AG09309 (cell line): Measurements from ENCODE around the gene RNF13.

Experiments used
- DNase-seq: peaks from one replicate; pipeline ENCODE4 v3.0.0-alpha.2; 2010; ENCODE audit warnings: low read depth
- H3K4me3 ChIP-seq: 2 replicates; pipeline ENCODE4 v1.5.1; 2011; ENCODE audit warnings: mild to moderate bottlenecking, low read depth, low read length, moderate library complexity; ENCODE audit not compliant: control insufficient read depth
- TF ChIP-seq, protein P1 (sequence below): IDR thresholded peaks from 2 replicates; pipeline ENCODE4 v1.5.1; 2011; ENCODE audit warnings: mild to moderate bottlenecking, low read depth, low read length, inconsistent platforms; ENCODE audit not compliant: insufficient read depth, control insufficient read depth; ENCODE audit errors: missing control alignments

The RNF13 gene

DNA sequence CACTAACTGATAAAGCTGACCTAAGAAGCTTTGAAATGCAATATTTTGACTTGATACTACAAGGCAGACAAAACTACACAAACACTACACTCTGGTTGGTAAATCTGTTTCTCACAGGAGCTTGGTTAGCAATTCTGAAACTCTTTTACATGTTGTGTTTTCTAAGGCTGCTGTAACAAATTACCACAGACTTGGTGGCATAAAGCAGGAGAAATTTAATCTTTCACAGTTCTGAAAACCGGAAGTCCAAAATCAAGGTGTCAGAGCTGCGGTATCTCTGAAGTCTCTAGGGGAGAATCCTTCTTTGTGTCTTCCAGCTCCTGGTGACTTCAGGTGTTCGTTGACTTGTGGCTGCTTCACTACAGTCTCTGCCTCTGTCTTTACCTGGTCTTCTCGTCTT, 170.6 kb downstream of the RNF13 start:
- no peak overlapping the region for H3K4me3 ChIP-seq
- DNase-seq = no peak
- TF ChIP-seq, protein P1, sequence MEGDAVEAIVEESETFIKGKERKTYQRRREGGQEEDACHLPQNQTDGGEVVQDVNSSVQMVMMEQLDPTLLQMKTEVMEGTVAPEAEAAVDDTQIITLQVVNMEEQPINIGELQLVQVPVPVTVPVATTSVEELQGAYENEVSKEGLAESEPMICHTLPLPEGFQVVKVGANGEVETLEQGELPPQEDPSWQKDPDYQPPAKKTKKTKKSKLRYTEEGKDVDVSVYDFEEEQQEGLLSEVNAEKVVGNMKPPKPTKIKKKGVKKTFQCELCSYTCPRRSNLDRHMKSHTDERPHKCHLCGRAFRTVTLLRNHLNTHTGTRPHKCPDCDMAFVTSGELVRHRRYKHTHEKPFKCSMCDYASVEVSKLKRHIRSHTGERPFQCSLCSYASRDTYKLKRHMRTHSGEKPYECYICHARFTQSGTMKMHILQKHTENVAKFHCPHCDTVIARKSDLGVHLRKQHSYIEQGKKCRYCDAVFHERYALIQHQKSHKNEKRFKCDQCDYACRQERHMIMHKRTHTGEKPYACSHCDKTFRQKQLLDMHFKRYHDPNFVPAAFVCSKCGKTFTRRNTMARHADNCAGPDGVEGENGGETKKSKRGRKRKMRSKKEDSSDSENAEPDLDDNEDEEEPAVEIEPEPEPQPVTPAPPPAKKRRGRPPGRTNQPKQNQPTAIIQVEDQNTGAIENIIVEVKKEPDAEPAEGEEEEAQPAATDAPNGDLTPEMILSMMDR = no peak

DNA sequence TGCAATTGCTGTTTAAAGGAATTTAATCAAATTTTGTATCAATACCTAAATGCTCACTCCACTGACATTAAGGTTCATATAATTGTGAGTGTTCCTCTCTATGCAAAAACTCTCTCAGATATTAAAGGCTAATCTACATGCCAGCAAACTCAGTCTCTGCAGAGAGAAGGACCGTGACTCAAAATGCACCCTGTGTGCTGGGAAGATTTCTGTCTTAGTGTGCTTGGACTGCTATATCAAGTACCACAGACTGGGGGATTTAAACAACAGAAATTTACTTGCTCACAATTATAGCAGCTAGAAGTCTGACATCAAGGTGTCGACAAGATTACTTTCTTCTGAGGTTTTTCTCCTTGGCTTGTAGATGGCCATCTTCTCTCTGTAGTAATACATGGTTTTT, 176.3 kb downstream of the RNF13 start:
- H3K4me3 ChIP-seq = no peak overlapping the region
- DNase-seq = no peak
- TF ChIP-seq, protein P1 = no peak

DNA sequence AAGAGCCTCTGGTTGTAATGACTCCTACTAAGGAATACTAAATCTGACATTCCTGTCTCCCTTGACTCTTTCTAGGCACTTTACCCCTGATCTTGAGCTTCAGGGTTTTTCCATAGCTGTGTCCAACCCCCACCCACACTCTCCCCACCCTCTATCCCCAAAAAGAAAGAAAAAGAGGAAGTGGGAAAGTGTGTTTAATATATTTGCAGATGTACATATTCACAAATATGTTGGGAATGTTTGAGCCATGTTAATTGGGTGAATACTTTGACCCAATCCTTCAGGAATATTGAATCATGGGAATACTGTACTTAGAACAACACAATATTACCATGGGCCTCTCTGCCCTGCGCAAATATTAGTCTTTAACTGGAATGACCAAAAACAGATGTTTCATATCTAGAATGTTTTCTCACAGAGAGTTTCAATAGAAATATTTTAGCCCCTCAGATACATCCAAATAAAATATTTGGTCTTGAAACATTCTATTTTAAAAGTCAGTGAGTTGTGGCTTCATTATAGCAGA, 177.5 kb downstream of the RNF13 start:
- H3K4me3 ChIP-seq = no peak overlapping the region
- no peak for DNase-seq
- TF ChIP-seq, protein P1 = no peak

DNA sequence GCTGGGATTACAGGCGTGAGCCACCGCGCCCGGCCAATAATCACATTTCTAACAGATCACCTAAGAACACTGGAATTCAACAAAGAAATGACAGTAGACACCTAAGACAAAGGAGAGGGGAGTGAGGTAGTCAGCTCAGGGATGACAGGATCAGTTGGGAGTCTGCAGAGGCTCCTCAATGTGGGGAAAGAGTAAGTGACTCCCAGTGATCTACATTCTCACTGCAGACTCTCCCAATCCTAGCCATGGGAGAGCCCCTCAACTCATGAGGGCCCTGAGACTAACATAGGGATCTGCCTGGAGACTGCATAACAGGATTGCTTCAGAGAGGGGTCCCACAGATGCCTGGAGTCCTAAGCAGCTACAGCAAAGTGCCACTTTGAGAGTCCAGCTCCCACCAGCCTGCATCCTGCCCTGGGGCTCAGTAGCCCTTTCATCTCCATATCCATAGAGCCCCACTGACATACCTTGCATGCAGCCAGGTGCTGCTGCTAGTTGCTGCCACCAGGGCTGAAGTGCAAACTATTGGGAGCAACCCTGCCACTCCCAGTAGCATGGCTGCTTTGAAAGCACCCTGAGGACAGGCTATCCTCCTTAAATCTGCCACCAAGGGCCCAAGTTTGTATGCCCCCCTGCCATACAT, 179.5 kb downstream of the RNF13 start:
- DNase-seq = no peak
- no peak overlapping the region for H3K4me3 ChIP-seq
- TF ChIP-seq, protein P1 = no peak

DNA sequence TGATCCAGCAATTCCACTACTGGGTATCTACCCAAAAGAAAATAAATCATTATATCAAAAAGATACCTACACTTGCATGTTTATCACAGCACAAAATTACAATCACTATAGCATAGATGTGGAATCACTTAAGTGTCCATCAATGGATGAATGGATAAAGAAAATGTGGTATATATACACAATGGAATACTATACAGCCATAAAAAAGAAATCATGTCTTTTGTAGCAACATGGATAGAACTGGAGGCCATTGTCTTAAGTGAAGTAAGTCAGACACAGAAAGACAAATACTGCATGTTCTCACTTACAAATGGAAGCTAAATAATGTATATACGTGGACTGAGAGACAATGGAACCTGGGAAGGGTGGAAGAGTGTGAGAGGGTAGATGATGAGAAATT, 185.9 kb downstream of the RNF13 start:
- no peak overlapping the region for H3K4me3 ChIP-seq
- TF ChIP-seq, protein P1 = no peak
- no peak for DNase-seq

DNA sequence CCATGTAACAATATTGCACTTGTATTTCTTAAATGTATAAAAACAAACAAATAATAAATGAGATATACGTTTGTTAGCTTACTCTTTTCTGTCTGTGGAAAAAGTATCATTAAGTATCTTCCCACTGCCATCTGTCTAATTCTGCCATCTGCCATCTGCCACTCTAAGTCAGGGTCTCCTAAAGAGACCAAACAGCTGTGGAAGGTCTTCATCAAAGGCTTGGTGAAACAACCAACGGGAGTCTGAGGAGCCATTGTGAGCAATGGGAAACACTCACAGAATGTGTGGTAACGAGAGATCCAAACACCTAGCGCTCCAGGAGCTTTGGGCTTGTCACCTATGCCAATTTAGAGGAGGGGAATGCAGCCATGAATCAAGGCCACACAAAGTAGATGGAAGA, 186.4 kb downstream of the RNF13 start:
- TF ChIP-seq, protein P1 = no peak
- H3K4me3 ChIP-seq = no peak overlapping the region
- DNase-seq = no peak

DNA sequence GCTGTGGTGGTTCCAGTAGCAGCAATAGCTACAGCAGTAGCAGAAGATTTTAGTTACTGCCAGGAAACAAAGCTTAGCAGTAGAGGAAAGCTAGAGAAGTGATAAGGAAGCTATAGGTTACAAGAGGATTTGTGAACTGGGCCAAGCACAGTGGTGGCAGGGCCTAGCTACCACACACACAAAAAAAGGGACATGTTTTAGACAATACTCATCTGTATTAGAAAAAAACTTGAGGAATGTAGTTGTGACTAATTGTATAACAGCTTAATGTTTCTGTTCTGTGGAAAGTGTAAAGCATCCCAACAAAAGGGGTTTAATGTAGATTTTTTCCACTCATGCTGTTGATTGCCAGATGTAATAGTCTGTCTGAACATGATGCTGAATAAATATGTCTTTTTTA, 187.6 kb downstream of the RNF13 start:
- no peak overlapping the region for H3K4me3 ChIP-seq
- no peak for DNase-seq
- TF ChIP-seq, protein P1 = no peak
